ENCODE measurements around the gene PCSK6.

DNA sequence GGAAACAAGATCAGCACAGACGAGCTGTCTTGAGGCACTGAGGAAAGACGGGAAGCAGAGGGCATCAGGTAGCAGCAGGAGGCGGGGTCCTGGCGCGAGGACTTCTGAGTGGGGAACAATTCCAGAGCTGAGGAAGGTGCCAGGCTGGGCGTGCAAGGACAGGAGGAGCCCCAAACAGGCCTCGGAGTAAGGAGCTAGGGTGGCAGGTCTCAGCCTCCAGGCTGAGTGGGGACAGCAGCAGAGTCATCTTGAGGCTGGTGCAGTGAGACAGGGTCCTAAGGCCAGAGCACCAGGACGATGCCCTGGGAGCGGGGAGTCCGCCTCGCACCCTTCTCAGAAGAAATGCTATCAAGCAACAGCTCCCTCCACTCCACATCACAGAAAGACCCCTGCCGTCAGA, 78.4 kb downstream of the PCSK6 start:
- TF ChIP-seq, protein P1, sequence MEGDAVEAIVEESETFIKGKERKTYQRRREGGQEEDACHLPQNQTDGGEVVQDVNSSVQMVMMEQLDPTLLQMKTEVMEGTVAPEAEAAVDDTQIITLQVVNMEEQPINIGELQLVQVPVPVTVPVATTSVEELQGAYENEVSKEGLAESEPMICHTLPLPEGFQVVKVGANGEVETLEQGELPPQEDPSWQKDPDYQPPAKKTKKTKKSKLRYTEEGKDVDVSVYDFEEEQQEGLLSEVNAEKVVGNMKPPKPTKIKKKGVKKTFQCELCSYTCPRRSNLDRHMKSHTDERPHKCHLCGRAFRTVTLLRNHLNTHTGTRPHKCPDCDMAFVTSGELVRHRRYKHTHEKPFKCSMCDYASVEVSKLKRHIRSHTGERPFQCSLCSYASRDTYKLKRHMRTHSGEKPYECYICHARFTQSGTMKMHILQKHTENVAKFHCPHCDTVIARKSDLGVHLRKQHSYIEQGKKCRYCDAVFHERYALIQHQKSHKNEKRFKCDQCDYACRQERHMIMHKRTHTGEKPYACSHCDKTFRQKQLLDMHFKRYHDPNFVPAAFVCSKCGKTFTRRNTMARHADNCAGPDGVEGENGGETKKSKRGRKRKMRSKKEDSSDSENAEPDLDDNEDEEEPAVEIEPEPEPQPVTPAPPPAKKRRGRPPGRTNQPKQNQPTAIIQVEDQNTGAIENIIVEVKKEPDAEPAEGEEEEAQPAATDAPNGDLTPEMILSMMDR (IDR thresholded peaks at IDR 0.05; ENCODE audit: poor library complexity, severe bottlenecking) = no peak
- TF ChIP-seq POLR2AphosphoS5 (IDR thresholded peaks at IDR 0.05) (no peak), TAF1 (IDR thresholded peaks at IDR 0.05; ENCODE audit: low read depth) (no peak)
- TF ChIP-seq, protein P2, sequence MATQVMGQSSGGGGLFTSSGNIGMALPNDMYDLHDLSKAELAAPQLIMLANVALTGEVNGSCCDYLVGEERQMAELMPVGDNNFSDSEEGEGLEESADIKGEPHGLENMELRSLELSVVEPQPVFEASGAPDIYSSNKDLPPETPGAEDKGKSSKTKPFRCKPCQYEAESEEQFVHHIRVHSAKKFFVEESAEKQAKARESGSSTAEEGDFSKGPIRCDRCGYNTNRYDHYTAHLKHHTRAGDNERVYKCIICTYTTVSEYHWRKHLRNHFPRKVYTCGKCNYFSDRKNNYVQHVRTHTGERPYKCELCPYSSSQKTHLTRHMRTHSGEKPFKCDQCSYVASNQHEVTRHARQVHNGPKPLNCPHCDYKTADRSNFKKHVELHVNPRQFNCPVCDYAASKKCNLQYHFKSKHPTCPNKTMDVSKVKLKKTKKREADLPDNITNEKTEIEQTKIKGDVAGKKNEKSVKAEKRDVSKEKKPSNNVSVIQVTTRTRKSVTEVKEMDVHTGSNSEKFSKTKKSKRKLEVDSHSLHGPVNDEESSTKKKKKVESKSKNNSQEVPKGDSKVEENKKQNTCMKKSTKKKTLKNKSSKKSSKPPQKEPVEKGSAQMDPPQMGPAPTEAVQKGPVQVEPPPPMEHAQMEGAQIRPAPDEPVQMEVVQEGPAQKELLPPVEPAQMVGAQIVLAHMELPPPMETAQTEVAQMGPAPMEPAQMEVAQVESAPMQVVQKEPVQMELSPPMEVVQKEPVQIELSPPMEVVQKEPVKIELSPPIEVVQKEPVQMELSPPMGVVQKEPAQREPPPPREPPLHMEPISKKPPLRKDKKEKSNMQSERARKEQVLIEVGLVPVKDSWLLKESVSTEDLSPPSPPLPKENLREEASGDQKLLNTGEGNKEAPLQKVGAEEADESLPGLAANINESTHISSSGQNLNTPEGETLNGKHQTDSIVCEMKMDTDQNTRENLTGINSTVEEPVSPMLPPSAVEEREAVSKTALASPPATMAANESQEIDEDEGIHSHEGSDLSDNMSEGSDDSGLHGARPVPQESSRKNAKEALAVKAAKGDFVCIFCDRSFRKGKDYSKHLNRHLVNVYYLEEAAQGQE (IDR thresholded peaks at IDR 0.05; ENCODE audit: borderline replicate concordance) = no peak

All from neural cell (in vitro differentiated cells).